PC-9 (cell line): ENCODE measurements around the gene STK24.

Experiments
- CTCF ChIP-seq: fragments of 200-600 bp; sonication (generic); conservative IDR thresholded peaks from 2 replicates; pipeline ENCODE4 v1.6.1; 2017; ENCODE audit warnings: mixed run types, antibody characterized with exemption, mild to moderate bottlenecking, moderate library complexity
- EZH2 ChIP-seq: fragments of 200-600 bp; sonication (generic); IDR thresholded peaks from 2 replicates; pipeline ENCODE4 v1.8.0; 2017; ENCODE audit warnings: antibody characterized with exemption, low read depth

GRCh38 chr13:98514288-98514687 lies 62.6 kb downstream of the STK24 start:
- no peak for TF ChIP-seq CTCF
- no peak for TF ChIP-seq EZH2
